DOHH2 (cell line): Measurements from ENCODE around the gene TTBK2.

Experiments used
- H3F3A ChIP-seq: fragments of 200-600 bp; sonication (generic), shearing (Covaris generic); 2 replicates; pipeline ENCODE4 v1.6.0; 2016; ENCODE audit warnings: antibody characterized with exemption, mild to moderate bottlenecking; ENCODE audit not compliant: control insufficient read depth, insufficient read depth
- H3K27ac ChIP-seq: fragments of 200-600 bp; sonication (generic); 2 replicates; pipeline ENCODE4 v1.5.1; 2014; ENCODE audit warnings: low read depth, mild to moderate bottlenecking, low read length, moderate library complexity
- H3K27me3 ChIP-seq: fragments of 200-600 bp; sonication (generic); 2 replicates; pipeline ENCODE4 v1.6.1; 2014; ENCODE audit warnings: mild to moderate bottlenecking, low read length, mixed read lengths; ENCODE audit not compliant: control insufficient read depth
- H3K36me3 ChIP-seq: fragments of 200-600 bp; sonication (generic); 2 replicates; pipeline ENCODE4 v1.6.1; 2014; ENCODE audit warnings: mild to moderate bottlenecking, low read length, moderate library complexity, mixed read lengths; ENCODE audit not compliant: control insufficient read depth
- H3K4me1 ChIP-seq: fragments of 200-600 bp; sonication (generic); 2 replicates; pipeline ENCODE4 v1.6.1; 2014; ENCODE audit warnings: mild to moderate bottlenecking, low read length, mixed read lengths; ENCODE audit not compliant: control insufficient read depth
- H3K4me2 ChIP-seq: fragments of 200-600 bp; sonication (generic); 2 replicates; pipeline ENCODE4 v1.6.0; 2014; ENCODE audit warnings: mild to moderate bottlenecking, low read length, moderate library complexity
- H3K4me3 ChIP-seq: fragments of 200-600 bp; sonication (generic); 2 replicates; pipeline ENCODE4 v1.5.1; 2014; ENCODE audit warnings: mild to moderate bottlenecking, low read length, mixed read lengths
- H3K79me2 ChIP-seq: fragments of 200-600 bp; sonication (generic); 2 replicates; pipeline ENCODE4 v1.6.1; 2014; ENCODE audit warnings: mild to moderate bottlenecking, low read length, mixed read lengths; ENCODE audit not compliant: control insufficient read depth
- H3K9me2 ChIP-seq: fragments of 200-600 bp; sonication (generic); replicated peaks from 2 replicates; pipeline ENCODE4 v1.6.1; 2014; ENCODE audit warnings: mild to moderate bottlenecking, low read length, mixed read lengths; ENCODE audit not compliant: control insufficient read depth
- H3K9me3 ChIP-seq: fragments of 200-600 bp; sonication (generic); 2 replicates; pipeline ENCODE4 v1.6.1; 2014; ENCODE audit warnings: antibody characterized with exemption, low read length, mixed read lengths; ENCODE audit not compliant: control insufficient read depth, insufficient read depth
- H4K20me1 ChIP-seq: fragments of 200-600 bp; sonication (generic); 2 replicates; pipeline ENCODE4 v1.6.0; 2014; ENCODE audit warnings: low read depth, mild to moderate bottlenecking, antibody characterized with exemption, low read length, moderate library complexity; ENCODE audit not compliant: control insufficient read depth, insufficient read depth
- CTCF ChIP-seq: fragments of 200-600 bp; sonication (generic); IDR thresholded peaks from one replicate; pipeline ENCODE4 v1.5.1; 2014; ENCODE audit warnings: antibody characterized with exemption, mild to moderate bottlenecking, low read depth, low read length; ENCODE audit not compliant: poor library complexity, severe bottlenecking
- EZH2phosphoT487 ChIP-seq: fragments of 200-600 bp; sonication (generic); IDR thresholded peaks from 2 replicates; pipeline ENCODE4 v1.6.1; 2017; ENCODE audit warnings: borderline replicate concordance, mild to moderate bottlenecking, antibody characterized with exemption, low read length, moderate library complexity, mixed read lengths

Gene TTBK2

DNA sequence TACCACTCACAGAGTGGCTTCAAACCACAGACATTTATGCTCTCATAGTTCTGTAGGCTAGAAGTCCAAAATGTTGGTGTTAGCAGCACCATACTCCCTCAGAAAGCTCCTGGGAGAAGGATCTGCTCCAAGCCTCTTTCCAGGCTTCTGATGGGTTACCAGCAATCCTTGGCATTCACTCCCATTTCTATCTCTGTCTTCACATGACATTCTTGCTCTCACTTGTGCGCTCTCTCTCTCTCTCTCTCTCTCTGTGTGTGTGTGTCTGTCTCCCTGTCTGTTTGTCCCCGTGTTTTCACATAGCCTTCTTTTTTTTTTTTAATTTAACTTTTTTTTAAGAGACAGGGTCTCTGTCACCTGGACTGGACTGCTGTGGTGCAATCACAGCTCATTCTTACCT, 209.9 kb downstream of the TTBK2 start:
- H3K79me2 ChIP-seq: no peaks in the 10 kb centered on the region
- H3K27ac ChIP-seq: no peak overlapping the region
- no peaks in the 10 kb centered on the region for H4K20me1 ChIP-seq
- TF ChIP-seq CTCF (no peak), EZH2phosphoT487 (no peak)
- no peaks in the 10 kb centered on the region for H3K9me2 ChIP-seq
- H3K9me3 ChIP-seq: no peaks in the 10 kb centered on the region
- H3K27me3 ChIP-seq: no peaks in the 10 kb centered on the region
- H3K4me1 ChIP-seq: no peaks in the 10 kb centered on the region
- H3K4me2 ChIP-seq: no peak overlapping the region
- no peaks in the 10 kb centered on the region for H3K36me3 ChIP-seq
- no peak overlapping the region for H3K4me3 ChIP-seq
- no peaks in the 10 kb centered on the region for H3F3A ChIP-seq

DNA sequence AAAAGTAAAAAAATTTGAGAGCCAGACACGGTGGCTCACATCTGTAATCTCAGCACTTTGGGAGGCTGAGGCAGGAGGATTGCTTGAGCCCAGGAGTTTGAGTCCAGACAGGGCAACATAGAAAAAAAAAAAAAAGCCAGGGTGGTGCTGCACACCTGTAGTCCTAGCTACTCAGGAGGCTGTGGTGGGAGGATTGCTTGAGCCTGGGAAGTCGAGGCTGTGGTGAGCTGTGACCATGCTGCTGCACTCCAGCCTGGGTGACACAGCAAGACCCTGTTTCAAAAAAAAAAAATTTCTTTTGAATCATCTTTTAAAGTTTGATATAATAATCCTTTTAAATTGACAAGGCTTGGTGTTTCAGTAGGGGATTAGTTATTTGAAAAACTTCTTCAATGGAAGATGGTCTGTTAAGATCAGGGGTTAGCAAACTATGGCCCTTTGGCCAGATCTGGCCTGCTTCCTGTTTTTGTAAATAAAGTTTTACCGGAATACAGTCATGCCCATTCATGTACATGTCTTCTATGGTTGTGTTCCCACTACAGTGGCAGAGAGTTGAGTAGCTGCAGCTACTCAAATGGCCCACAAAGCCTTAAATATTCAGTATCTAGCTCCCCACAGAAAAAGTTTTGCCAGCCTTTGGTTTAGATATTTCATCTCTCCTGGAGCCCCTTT, 212.6 kb downstream of the TTBK2 start:
- Histone ChIP-seq H4K20me1 (no peaks in the 10 kb centered on the region), H3K36me3 (no peaks in the 10 kb centered on the region), H3K4me3 (no peak overlapping the region), H3K27me3 (no peaks in the 10 kb centered on the region), H3K9me3 (no peaks in the 10 kb centered on the region), H3K4me2 (no peak overlapping the region), H3F3A (no peaks in the 10 kb centered on the region), H3K79me2 (no peaks in the 10 kb centered on the region), H3K9me2 (no peaks in the 10 kb centered on the region), H3K4me1 (no peaks in the 10 kb centered on the region), H3K27ac (no peak overlapping the region)
- TF ChIP-seq CTCF (no peak), EZH2phosphoT487 (no peak)

DNA sequence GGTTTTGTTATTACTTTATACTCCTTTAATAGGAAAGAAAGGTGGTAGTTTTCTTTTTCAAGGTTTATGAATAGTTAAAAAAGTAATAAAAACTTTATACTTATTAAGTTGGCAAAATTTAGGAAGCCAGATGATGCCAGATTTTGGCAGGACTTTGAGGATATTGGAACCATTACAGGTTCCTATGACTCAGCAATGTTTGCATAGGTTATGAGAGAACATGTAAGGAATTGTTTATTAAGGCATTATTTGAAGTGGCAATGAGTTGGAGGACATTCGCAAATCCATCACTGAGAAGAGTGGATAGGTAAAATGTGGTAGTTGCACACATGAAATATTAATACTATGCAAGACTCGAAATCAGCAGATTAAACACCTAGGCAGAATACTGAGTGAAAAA, 213.5 kb downstream of the TTBK2 start:
- no peaks in the 10 kb centered on the region for H3K9me3 ChIP-seq
- H3K4me2 ChIP-seq: no peak overlapping the region
- no peaks in the 10 kb centered on the region for H3K4me1 ChIP-seq
- no peaks in the 10 kb centered on the region for H3K9me2 ChIP-seq
- no peaks in the 10 kb centered on the region for H3K27me3 ChIP-seq
- H3K36me3 ChIP-seq: no peaks in the 10 kb centered on the region
- TF ChIP-seq CTCF (no peak), EZH2phosphoT487 (no peak)
- H3F3A ChIP-seq: no peaks in the 10 kb centered on the region
- H3K4me3 ChIP-seq: no peak overlapping the region
- H3K79me2 ChIP-seq: no peaks in the 10 kb centered on the region
- H4K20me1 ChIP-seq: no peaks in the 10 kb centered on the region
- no peak overlapping the region for H3K27ac ChIP-seq
